NCI-H345 treated with DMSO at 0.1 percent for 48 hours (cell line): Measurements from ENCODE around the gene SOX15.
A peak's percentile ranks its signal among the peaks of the same experiment; 100 is the strongest.
"Not testable (repeated sequence)": the region's sequence is repeated elsewhere in the genome, so short reads cannot be mapped to it uniquely, and the experiment has no call there.

Experiments
- DNase-seq: peaks from one replicate; lab custom pipeline; 2025; ENCODE audit not compliant: unreplicated experiment; lab: John Stamatoyannopoulos, UW

Gene SOX15

DNA sequence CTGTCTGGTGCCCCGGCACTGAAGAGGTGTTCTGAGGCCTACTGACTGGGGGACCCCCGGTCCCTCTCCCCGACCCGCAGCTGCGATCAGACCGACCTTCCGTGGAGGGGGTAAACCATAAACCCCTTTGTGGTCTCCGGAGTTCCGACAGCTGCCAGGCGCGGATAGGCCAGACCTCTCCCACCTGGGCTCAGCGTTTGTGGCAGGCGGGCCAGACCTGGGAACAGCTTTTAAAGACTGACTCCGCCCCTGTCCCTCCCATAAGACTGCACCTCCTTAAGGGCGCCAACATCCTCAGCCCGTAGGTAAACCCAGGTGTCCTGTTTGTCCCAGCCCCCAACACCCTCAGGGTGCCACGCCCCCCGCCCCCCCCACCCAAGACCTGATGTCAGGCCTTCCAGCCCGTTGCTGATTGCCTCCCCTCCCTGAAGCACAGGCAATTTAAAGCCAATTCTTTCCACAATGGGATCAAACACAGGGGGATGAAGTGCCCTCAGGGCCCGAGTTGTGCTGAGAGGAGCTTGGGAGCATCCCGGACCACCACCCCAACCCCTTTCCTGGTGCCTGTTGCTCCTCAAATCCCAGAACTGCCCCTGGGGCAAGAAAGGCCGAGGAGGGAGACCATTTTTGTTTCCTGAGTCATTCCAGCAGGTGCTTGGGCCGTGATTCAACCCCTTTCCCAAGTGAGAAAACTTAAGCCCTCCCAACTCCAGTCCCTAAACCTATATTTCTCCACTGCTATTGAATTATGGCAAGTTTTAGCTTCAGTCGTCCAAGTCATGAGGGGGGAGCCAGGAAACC is at the start of gene SOX15:
SOX15 (minus strand) TSS at position 204 of the 801 bp plus-strand sequence. CDS start 418 bp downstream, outside the sequence.
- DNase-seq: no peak

DNA sequence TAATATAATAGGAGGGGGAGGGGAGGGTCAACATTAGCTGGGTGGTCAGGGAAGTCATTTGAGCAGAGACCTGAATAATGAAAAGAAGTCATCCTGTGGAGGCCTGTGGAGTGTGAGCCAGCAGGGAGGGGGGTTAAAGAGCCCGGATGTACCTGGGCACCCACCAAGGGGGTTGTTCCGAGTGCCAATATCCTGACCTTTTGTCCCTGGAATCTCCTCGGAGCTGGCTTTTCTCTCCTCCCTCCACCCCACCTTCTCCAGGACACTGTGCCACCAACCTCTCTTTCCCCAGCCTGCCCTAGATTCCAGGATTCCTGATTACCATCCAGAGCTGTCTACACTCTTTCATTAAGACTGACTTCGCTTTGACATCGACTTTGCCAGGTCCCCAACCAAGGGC is 46.3 kb upstream of the SOX15 start:
- no peak for DNase-seq

DNA sequence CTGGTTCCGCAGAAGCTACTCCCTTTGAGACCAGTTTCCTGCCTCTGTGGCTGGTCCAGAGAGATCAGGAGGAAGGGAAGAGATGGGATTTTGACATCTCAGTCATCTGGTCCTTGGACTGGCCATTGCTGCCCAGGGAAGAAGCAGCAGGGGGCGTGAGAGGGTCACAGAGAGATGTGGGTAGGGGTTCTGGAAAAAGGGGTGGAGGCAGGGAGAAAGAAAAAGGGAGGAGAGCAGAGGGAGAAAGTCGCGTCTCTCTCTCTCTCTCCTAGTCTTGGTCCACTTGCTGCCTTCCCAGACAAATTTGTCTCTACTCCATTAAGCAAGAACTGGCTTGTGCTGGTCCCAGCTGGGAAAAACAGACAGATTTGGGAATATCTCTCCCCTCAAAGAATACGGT is 44.5 kb upstream of the SOX15 start:
- DNase-seq: no peak

DNA sequence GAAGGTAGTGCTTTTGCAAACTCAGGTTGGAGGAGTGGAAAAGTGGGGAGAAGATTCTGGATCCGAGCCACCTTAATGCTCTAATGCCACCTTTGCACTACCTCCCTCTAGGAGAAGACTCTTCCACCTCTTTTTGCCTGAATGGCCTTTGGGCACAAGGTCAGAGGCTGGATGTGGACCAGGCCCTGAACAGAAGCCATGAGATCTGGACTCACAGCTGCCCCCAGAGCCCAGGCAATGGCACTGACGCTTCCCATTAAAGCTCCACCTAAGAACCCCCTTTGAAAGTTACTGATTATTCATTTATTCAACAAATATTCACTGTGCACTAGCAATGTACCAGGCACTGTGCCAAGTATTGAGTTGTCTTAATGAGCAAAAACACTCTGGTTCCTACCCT is 43.2 kb upstream of the SOX15 start:
- no peak for DNase-seq

DNA sequence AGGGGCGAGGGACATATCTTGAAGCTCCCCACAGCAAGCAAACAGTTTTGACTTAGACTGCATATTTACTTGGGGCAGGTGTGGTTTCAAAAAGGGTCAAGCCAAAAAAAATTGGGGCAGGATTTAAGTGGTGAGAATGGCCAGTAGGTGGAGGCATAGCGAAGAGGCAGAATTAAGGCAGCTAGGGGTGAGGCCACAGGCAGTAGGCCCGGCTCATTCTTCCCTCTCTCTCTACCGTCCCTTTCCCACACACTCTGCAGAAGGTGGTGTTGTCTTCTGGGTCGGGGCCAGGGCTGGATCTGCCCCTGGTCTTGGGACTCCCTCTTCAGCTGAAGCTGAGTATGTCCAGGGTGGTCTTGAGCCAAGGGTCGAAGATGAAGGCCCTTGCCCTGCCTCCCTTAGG is 42.6 kb upstream of the SOX15 start:
- DNase-seq: no peak

DNA sequence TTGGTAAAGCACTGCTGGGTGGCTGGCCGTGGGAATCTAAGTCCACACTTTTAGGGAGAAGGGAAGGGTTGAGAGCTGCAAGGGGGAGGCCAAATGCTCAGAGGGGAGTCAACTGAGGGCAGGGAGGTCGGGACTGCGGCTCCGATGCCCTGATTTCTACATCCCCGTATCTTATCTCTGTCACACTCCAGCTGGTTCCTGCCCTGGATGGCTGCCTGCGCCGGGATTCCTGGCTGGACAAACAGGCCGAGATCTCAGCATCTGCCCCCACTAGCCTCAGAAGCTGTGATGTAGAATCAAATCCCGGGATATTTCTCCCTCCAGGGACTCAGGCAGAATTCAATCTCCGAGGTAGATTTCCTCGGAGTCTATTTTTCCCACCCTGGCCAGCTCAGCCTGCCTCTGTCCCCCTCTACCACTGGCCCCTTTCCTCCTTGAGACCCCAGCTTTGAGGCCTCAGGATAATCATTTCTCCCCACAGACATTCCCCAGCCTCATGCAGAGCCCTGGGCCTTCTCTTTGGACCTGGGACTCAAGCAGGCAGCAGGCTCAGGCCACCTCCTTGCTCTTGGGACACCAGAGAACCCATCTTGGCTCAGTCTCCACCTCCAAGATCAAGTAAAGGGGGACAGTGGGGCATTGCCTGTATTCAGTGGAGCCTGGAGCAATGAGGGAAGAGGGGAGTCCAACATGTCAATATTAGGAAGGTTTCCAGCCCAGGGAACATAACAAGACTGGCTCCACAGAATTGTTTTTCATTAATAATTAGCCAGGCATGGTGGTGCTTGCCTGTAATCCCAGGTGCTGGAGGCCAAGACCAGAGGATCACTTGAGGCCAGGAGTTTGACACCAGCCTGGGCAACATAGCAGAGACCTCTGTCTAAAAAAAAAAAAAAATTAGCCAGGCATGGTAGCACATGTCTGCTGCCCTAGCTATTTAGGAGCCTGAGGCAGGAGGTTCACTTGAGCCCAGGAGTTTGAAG is 41.8 kb upstream of the SOX15 start:
- no peak for DNase-seq

DNA sequence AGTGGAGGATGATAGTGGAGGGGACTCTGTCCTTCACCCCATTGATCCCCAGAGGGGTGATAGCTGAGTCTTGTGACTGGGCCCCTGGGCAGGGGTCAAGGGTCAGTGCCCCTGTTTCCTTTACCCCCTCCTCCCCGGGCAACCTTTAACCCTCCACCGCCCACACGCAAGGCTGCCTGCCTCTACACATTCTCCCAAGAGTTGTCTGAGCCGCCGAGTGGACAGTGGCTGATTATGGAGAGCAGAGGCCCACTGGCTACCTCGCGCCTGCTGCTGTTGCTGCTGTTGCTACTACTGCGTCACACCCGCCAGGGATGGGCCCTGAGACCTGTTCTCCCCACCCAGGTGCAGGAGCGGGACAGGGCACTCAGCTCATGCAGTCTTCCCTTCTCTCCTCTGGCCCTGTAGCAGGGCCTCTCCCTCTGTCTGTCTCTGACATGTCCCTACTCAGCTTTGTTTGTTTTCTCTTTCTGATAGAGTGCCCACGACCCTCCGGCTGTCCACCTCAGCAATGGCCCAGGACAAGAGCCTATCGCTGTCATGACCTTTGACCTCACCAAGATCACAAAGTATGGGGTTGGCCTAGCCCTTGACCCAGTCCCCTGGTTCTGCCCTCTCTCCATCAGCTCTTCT is 40.2 kb upstream of the SOX15 start, which contains the start of gene SHBG:
SHBG (plus strand) TSS at position 197 of the 633 bp plus-strand sequence; CDS start at position 235, 38 bp downstream.
- DNase-seq: no peak

DNA sequence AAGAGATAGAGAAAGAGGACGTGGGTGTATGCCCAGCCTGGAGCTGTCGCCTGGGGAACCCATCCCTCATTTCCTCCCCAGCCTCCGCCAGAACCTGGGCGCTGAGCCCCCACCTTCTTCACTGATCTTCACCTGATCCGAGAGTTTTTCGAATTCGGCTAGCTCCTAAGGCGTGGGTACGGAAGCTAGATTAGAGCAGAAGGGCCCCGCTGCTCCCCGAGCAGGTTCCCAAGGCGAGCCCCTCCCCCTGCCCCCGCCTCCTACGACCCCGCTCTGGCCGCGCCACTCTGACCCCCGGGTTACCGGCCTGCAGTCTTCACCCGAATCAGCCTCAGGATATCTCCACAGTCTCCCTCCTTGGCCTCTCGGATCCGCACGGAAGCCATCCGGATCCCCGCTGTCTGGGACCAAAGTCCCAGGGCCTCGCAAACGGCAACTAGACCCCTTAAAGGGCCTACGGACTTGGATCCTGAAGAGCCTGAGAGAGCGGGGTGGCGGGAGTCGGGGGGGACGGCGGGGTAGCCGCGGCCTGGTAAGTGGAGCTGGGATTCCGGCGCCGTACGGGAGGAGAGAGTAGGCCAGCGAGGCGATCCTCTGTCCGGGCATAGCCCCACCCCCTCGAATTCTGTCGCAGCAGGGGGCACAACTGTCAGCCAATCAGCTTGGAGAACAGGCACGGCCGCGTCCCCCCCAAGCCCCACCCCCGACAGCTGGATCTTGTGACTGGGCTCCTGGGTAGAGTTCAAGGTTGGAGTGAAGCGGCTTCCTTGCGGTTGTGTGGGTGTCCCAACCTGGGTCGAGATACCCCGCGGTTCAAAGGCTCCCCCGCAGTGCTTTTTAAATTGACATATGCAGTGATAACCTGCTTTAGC is 37.6 kb upstream of the SOX15 start, which contains the start of gene SAT2:
SAT2 (minus strand) TSS at position 572 of the 872 bp plus-strand sequence; CDS start at position 386, 186 bp downstream.
- DNase-seq: peak; percentile 24

DNA sequence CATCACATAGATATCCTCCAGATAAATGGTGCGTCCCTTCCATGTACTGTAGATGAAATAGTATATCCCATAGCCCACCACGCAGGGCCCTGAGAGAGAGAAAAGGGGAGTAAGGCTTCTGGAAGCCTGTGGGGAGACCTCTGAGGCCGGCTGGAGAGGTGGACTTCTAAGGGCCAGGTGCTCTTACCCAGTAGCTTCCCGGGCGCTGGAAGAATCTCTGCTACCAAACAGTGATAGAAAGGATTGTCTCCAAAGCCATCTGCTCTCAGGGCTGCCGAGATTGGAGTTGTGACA is 37.0 kb upstream of the SOX15 start:
- no peak for DNase-seq

DNA sequence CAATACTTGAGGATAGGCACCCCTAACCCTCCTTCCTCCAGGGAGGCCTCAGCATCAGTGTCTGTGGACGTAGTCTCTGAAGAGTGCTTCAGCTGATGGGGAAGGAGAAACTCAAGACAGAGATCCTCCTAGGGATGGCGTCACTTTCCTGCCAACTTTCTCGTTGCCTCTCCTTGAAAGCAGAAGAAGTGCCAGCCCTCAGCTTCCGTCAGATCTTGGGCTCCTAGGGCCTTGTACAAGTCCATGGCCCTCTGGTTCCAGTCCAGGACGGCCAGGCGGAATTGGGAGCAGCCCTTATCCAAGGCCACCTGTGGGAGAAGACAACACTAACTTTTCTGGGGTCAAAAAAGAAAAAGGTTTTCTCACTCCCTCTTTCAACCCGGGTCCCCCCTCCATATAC is 36.4 kb upstream of the SOX15 start:
- DNase-seq: no peak

DNA sequence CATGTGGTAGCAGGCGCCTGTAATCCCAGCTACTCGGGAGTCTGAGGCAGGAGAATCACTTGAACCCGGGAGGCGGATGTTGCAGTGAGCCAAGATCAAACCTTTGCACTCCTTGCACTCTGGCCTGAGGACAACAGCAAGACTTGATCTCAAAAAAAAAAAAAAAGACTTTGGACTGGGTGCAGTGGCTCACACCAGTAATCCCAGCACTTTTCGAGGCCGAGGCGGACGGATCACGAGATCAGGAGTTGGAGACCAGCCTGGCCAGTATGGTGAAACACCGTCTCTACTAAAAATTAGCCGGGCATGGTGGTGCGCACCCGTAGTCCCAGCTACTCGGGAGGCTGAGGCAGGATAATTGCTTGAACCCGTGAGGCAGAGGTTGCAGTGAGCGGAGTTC is 35.9 kb upstream of the SOX15 start:
- DNase-seq: not testable (repeated sequence)

DNA sequence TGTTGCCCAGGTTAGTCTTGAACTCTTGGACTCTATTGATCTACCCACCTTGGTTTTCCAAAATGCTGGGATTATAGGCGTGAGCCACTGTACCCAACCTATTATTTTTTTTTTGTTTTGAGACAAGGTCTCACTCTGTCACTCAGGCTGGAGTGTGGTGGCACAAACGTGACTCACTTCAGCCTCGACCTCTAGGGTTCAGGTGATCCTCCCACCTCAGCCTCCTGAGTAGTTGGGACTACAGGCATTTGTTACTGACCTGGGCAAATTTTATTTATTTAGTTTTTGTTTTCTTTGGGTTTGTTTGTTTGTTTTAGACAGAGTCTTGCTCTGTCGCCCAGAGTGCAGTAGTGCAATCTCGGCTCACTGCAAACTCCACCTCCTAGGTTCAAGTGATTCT is 33.8 kb upstream of the SOX15 start:
- DNase-seq: no peak

DNA sequence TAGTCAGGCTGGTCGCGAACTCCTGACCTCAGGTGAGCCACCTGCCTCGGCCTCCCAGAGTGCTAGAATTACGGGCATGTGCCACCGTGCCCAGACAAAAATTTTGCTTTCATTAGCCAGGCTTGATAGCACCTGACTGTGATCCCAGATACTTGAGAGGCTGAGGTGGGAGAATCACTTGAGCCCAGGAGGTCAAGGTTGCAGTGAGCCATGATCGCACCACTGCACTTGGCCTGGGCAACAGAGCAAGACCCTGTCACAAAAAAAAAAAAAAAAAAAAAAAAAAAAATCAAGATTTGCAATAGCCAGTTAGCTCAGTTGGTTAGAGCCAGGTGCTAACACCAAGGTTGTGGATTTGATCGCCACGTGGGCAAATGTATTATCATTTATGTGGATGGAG is 30.9 kb upstream of the SOX15 start:
- no peak for DNase-seq

DNA sequence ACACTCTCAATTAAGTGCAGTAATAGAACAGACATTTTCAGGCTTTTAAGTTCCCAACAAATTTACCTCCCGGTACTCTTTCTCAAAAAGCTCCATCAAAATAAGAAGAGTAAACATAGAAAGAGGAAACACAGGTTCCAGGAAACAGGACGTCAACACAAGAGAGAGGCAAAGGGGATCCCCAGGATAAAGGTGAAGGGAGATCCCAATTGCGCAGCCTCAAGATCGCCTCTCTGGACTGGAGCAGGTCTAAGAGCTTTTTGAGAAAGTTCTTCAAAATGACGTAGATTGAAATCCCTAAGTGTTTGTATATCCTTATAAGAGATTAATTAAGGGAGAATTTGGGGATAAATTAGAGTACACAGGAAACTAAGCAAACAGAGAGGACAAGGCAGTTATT is 28.7 kb upstream of the SOX15 start:
- no peak for DNase-seq

DNA sequence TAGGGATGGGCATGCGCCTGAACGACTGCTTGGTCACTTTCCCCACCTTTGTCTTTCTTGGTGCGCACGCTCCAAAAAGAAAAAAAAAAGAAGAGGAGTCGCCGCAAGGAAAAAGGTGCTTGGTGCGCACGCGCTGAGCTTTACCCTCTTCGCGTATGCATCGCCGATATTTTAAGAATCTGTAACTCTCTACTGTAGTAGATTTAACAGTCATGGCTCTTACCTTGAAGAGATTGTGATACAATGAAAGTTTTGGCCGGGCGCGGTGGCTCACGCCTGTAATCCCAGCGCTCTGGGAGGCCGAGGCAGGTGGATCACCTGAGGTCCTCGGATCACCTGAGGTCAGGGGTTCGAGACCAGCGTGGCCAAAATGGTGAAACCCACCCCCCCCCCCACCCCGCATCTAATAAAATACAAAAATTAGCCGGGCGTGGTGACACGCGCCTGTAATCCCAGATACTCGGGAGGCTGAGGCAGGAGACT is 25.4 kb upstream of the SOX15 start:
- DNase-seq: no peak

DNA sequence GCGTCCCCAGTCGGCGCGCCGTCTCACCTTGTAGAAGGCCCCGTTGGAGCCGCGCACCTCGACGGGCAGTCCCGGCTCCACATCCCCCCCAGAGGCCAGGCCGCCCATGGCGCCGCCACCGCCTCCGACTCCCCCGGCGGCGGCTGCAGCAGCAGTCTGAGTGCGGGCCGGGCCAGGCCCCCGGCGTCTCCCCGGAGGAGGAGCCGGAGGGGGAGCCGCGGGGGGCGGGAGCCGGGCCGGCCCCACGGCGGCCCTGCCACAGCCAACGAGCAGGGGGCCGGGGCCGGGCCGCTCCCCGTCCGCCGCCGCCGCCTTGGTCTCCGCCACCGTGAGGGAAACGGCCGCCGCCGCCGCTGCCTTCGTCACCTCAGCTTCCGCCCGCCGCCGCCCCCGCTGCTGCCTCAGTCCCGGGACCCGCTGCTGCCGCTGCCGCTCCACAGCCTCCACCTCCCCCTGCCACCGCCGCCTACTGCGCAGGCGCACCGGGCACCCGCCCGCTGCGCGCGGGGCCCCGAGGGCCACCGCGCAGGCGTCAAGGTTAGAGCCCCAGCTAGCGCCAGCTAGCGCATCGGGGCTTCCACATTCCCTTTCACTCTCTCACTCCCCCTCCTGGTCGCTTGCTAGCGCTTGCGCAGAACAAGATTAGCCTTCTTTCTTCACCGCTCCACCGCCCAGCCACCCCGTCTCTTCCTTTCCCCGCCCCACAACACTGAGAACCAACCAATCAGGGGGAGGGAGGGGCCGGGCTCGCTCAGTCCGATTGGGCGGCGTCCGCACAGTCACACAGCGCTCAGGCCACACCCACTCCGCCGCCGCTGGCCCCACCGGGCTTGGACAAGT is 24.8 kb upstream of the SOX15 start, which contains the start of gene FXR2:
FXR2 (minus strand) TSS at position 473 of the 840 bp plus-strand sequence; CDS start at position 108, 365 bp downstream.
- DNase-seq: peak; percentile 96

DNA sequence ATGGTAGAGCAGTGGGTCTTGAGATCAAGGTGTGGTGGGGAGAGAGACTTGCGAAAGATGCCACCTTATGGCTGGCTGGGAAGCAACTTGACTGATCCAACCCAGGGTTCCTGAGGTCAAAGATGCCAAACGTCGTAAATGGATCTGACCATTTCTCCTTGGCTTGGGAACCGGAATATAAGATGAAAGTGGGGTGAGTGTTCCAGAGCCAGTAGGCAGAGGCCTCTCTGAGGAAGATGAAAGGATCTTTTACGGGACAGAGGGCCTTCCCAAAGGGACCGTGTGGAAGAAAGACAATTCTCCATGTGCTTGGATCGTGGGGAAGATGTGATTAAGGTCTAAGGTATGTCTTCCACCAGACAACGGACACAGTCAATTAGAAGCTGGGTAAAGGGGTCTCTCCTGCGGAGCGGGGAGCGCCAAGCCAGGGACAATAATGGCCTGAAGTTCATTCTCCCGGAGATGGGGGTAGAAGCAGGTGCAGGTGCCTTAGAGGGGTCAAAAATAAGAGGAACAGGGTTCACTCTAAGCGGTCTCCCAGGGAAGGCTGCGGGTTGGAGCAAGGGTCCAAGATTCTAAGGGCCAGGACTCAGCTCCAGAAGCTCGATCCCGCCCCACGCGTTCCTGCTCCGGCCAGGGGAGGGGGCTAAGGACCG is 24.0 kb upstream of the SOX15 start:
- DNase-seq: no peak

DNA sequence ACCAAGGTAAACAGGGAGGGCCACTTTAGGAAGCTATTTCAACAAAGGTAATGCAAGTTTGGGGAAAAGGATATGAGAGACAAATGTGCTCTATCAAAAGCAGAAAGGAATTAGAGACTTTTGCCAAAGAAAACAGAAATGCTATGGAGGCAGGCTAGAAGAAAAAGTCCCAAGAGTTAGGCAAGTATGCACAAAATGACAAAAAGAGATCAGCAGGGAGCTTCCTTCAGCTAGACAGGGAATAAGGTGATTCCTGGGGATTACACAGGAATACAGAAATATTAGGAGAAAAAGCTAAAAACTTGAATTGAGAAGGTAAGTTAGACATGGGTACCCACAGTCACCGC is 22.4 kb upstream of the SOX15 start:
- no peak for DNase-seq
